ENCODE data around the gene TRAPPC12.

Gene TRAPPC12

GRCh38 chr2:3516831-3517230 is 137.3 kb downstream of the TRAPPC12 start:
- no peak for DNase-seq

GRCh38 chr2:3517948-3518495 is 138.5 kb downstream of the TRAPPC12 start:
- no peak for DNase-seq

- peak; percentile 99 for DNase-seq
These were observed 139.2 kb downstream of the TRAPPC12 start for GRCh38 chr2:3518496-3519254.

- peak; percentile 72 for DNase-seq
These were observed 140.0 kb downstream of the TRAPPC12 start, which contains the start of gene ADI1 for GRCh38 chr2:3519255-3520205. TSS of gene ADI1 (minus strand) at chr2:3519531. CDS start at chr2:3519487, 44 bp downstream.

GRCh38 chr2:3520591-3520990 is 141.1 kb downstream of the TRAPPC12 start:
- no peak for DNase-seq

GRCh38 chr2:3522961-3523421 is 143.5 kb downstream of the TRAPPC12 start:
- DNase-seq, result no peak

GRCh38 chr2:3523551-3524041 is 144.1 kb downstream of the TRAPPC12 start:
- peak; percentile 48 for DNase-seq

- no peak for DNase-seq
These were observed 147.4 kb downstream of the TRAPPC12 start for GRCh38 chr2:3526871-3527270.

- no peak for DNase-seq
These were observed 148.6 kb downstream of the TRAPPC12 start for GRCh38 chr2:3527886-3528785.

All from 8988T (cell line).